CD4-positive, alpha-beta T cell treated with Interleukin-12 subunit alpha and Interleukin-12 subunit beta, for 1 hour (primary cell): ENCODE data around the gene PTPN11.
"Not testable (repeated sequence)": the region's sequence is repeated elsewhere in the genome, so short reads cannot be mapped to it uniquely, and the experiment has no call there.

Experiments used
- DNase-seq: peaks from one replicate; pipeline ENCODE4 v3.0.0-alpha.2; 2020

PTPN11 gene

DNA sequence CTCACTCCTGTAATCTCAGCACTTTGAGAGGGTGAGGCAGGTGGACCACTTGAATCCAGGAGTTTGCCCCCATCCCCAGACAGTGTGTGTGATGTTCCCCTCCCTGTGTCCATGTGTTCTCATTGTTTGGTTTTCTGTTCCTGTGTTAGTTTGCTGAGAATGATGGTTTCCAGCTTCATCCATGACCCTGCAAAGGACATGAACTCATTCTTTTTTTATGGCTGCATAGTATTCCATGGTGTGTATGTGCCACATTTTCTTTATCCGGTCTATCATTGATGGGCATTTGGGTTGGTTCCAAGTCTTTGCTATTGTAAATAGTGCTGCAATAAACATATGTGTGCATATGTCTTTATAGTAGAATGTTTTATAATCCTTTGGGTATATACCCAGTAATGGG, 38.4 kb downstream of the PTPN11 start:
- not testable (repeated sequence) for DNase-seq

DNA sequence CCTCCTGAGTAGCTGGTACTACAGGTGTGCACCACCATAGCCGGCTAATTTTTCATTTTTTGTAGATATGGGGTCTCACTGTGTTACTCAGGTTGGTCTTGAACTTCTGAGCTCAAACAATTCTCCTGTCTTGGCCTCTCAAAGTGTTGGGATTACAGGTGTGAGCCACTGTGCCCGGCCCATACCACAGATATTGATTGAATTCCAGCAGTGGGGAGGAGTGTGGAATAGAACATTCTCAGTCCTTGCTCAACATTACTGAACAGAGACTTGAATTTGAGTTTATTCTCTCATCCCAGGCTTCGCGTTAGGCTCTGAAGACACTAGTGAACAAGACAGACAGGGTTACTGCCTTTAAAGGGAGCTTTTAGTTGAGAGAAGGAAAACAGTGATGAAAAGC, 39.6 kb downstream of the PTPN11 start:
- DNase-seq, result no peak

DNA sequence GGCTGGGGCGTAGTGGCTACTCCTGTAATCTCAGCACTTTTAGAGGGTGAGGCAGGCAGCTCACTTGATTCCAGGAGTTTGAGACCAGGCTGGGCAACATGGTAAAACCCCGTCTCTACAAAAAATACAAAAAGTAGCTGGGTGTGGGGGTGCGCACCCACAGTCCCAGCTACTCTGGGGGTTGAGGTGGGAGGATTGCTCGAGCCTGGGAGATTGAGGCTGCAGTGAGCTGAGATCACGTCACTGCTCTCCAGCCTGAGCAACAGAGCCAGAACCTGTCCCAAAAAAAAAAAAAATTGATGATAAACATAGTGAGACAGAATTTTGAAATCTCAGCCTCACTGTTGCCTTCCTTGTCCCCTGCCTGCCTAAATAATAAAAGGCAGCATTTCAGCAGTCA, 40.0 kb downstream of the PTPN11 start:
- no peak for DNase-seq

DNA sequence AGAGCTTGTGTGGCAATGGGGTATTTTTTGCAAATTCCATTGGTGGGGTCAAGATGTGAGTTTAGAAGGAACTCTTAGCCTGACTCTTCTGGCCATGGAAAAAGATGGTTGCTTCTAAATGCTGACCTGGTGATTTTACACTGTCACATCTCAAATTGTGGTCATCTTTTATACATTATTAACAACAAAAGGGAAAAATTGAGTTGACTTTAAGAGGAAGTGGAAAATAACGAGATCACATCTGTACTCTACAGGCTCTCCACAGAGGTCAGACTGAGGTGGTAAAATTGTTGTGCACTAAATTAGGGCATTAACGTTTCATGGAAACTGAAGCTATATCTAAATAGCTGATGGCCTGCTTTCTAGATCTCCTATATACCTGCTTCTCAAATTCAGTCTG, 44.7 kb downstream of the PTPN11 start:
- DNase-seq, result no peak

DNA sequence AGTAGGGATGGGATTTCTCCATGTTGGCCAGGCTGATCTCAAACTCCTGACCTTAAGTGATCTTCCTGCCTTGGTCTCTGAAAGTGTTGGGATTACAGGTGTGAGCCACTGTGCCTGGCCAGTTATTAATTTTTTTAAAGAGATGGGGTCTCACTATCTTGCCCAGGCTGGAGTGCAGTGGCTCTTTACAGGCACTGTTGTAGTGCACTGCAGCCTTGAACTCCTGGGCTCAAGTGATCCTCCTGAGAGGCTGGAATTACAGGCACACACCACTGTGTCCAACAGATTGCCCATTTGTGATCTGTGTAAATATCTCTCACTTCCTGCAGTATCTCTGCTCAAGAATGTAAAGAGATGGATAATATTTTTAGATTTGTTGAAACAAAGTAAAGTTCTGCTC, 45.9 kb downstream of the PTPN11 start:
- no peak for DNase-seq

DNA sequence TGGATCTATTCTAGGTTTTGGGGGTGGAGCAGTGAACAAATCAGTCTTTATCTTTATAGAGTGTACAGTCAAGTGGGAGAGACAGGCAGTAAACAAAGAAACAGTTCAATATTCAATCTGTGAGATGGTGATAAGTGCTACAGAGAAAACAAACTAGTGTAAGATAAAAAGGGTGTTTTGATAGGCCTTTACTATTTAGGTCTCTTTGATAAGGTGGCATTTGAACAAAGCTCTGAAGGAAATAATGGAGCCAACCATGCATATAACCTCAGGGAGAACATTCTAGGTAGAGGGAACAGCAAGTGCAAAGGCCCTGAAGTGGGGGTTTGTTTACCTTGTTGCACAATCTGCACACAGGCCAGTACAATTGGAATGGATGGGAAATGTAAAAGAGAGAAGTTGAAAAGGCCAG, 47.3 kb downstream of the PTPN11 start:
- DNase-seq, result no peak

DNA sequence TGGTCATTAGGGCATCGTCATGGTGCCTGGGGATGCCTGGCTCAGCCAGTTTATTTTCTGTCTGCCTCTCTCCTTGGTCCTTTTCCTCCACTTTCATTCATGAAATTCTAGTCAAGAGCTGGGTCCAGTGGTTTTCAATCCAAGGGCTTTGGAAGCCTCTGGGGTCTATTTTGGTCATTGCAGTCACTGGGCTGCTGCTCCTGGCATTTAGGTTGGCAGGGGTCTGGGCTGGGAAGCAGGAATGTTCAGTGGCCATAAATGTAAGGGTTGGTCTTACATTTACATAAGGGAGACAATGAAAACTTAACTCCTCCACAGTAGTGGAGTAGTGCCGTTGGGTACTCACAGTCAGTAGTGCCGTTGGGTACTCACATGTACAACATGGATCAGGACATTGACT, 48.1 kb downstream of the PTPN11 start:
- DNase-seq, result no peak

DNA sequence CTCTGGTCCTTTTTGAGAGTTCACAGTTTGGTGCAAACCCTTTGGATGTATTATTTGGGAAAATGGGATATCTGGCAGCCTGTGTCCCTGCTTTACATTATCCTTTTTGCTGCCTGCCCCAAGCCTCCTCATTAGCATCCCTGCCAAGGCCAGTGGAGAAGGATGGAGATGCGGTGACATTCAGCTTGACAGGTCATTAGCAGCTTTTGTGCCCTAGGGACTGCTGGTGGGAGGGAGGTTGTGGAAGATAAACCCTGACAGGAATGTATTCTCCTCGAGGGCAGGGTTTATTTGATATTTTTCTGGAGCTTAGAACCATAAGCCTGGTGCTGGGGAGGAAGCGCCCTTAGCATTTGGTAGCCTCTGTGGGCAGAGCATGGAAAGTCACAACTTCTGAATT, 49.3 kb downstream of the PTPN11 start:
- no peak for DNase-seq

DNA sequence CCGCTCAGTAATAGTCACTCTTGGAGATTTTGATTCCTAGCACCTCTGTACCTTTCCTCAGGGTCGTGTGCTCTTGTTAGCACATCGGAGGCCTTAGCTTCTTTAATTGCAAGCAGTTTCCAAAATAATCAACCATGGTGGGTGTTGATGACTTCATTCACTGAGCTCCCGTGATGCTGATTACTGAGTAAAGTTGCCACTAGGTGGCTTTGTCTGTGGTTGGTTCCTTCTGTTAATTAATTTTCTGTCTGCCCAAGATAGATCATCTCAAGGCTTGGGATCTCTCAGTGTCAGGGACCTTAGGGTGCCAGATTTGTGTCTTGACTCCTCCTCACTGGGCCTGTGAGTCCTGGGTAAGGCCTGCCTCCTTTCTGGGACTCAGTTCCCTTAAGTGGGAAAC, 54.3 kb downstream of the PTPN11 start:
- DNase-seq, result no peak

DNA sequence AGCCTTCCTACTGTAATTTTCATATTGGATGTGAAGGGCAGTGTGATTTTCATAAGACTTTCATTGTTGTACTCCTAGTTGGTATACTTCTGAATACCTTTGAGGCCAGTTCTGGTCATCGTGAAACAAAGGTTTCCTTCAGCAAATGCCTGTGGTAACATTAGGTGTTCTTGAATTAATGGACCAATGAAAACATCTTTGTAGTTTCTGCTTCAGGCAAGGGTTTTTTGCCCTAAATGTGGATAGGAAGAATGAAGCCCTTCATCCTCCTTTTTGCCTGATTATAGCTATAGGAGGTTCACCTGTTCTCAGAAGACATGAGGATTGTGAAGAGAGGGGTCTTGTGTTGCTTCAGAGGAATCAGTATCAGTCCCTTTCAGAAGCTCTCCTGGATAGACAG, 60.7 kb downstream of the PTPN11 start:
- DNase-seq, result no peak

DNA sequence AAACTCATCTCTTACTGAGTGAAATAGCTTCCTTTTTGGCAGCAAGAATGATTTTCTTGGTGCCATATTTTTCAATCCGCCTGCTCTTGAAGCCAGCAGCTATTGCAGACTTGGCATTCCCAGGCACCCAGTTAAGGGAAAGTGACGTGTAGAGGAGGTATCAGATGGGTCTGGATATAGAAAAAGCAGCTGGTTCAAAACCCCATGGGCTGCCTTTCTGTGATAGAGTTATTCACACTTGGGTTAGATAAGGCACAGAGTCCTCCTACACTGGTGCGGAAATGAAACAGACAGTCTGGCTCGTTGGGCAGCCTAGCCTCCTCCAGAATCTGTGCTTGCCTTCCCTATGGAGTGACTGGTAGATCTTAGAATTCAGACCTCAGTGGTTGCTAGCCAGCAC, 62.2 kb downstream of the PTPN11 start:
- no peak for DNase-seq

DNA sequence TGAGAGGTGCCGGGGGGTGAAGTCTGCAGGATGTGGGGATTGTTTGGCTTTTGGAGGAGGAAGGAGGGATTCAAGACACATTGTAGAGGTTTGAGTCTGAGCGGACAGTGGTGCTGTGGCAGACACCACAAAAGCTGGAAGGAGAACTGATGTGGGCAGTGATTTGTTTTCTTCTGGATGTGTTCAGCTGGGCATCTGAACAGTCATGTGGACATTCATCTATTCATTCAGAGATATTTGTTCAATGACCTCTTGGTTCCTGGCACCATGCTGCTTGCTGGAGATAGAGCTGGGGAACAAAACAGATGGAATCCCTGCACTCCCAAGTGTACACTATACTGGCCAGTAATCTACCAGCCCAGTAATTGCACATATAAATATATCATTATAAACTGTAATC, 64.0 kb downstream of the PTPN11 start:
- DNase-seq, result no peak

DNA sequence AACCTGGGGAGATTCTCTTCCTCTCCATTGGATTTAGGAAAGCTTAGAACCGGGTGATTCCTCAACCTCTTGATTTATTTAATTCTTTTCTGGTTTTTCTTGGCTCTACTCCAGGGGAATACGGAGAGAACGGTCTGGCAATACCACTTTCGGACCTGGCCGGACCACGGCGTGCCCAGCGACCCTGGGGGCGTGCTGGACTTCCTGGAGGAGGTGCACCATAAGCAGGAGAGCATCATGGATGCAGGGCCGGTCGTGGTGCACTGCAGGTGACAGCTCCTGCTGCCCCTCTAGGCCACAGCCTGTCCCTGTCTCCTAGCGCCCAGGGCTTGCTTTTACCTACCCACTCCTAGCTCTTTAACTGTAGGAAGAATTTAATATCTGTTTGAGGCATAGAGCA, 67.6 kb downstream of the PTPN11 start:
- no peak for DNase-seq

DNA sequence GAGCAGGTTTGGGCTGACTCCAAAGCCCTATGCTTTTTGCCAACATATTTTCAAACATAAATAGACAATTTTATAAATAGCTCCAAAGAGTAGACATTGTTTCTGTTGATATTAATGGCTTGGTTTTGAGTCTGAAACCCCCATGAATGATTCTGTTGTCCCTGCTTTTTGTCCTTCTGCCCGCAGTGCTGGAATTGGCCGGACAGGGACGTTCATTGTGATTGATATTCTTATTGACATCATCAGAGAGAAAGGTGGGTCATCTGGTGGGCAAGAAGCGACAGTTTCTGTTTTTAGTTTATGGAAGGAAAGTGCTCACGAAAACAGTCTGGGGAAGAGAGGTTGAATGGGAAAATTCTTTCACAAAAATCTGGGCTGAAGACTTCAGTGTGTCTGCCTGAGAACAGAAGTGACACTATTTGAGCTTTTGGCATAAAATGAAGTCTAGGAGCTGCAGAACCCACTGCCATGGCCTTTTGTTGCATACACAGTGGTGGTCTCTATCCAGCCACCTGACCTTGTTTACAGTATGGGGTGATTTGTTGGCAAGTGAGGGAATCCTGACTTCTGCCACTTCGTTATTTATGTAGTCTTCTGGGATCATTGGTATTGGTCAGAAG, 69.6 kb downstream of the PTPN11 start:
- no peak for DNase-seq

DNA sequence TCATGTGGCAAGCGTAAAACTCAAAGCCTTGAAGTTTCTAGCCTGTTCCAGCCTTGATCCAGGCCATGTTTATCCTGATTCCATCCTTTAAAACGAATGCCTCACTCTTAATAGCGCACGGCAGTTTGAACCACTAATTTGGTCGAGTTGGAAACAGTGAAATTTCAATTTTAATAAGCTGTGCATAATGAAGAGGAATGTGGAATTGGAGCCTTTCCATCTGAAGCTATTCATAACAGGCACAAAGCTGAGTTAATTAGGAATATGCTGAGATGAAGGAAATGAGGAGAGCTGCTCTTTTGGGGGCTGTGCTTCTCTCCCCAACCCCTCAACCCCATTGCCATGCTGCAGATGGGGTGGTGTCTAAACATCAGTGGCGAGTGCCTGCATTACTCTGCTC, 70.7 kb downstream of the PTPN11 start:
- no peak for DNase-seq

DNA sequence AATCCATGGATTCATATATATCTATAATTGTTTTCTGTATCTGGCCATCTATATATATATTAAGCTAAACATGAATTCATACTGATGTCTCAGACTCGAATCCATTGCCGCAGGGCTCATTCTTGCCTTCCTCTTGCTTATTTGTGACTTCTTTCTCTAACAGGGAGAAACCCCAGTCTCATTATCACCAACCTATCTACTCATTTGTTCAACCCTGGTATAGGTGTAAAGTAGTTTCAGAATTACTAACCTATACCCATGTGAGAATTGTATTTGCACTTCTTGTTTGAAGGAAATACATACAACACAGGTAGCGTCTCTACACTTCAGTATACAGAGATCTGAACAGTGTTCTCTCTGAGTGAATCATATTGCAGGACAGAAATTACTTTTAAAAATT, 77.7 kb downstream of the PTPN11 start:
- DNase-seq, result no peak

DNA sequence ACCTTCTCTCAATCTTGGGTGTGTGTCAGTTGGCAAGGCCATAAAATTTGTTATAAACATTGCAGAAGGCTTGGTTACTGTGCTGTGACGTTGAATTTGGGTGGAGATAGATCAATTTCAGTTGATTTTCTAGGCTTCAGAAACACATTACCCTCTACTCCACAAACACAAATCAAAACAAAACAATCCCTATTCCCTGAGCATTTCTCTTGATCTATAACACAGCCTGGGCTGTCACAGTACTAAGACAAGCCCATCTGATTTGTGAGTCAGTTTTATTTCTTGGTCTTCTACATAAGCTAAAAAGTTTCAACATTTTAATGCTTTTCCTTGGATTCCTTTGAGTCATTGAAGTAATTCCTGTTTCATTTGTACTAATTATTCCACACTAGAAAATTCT, 79.8 kb downstream of the PTPN11 start:
- no peak for DNase-seq

DNA sequence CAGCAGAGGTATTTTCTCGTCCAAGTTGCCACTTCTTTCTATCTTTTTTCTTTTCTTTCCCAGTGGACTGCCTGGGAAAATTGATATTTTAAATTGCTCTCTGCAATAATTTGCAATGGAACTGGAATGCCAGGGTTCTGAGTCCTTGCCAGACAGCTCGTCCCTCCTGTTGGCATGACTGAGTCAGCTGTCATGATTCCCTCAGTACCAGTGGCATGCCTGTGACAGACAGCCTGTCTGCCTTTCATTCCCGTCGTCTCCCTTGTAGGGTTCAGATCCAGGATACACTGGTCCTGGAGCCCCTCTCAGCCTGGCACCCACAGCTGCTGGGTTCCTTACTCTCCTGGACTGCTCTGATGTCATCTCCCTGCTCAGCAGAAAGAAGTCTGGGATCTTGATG, 84.8 kb downstream of the PTPN11 start:
- DNase-seq, result no peak

DNA sequence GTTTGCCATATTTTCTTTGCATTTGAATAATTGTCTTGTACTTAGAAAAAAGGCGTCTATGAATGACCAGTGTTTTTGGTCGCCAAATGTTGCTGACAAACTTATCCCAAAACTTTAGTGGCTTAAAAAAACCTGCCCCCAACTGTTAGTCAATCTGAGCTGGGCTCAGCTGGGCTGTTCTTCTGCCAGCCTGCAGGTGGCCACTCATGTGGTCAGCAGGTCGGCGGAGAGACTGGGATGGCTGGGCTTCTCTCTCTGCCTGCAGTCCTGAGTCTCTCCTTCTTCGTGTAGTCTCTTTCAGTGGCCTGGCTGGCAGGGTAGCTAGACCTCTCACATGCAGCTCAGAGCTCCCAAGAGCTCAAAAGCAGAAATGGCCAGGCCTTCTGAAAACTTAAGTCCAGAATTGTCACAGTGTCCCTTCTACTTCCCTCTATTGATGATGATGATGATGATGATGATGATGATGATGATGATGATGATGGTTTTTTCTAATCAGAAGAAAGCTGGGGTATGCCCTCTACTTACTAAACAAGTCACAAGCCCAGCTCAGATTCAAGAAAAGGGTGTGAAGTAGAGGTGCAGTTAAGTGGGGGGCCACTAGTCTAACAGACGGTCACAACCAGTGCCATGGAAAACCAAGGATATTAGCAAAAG, 87.9 kb downstream of the PTPN11 start:
- no peak for DNase-seq

DNA sequence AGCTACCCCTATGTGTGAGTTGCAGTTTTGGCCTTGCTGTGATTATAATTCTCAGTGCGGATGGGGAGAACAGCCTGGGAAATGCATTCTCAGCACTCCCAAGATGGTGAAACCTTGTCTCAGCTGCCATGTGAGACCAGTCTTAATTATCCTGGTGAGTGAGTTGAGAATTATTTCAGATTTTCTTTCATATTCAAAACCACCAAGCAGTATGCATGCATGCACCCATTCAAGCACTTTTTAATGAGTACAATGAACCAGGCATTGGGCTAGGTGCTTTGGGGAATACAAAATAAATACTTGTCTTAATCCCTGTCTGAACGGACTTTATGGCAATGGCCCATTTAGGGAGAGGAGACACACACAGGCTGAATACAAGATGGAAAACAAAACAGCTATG, 94.7 kb downstream of the PTPN11 start:
- no peak for DNase-seq

DNA sequence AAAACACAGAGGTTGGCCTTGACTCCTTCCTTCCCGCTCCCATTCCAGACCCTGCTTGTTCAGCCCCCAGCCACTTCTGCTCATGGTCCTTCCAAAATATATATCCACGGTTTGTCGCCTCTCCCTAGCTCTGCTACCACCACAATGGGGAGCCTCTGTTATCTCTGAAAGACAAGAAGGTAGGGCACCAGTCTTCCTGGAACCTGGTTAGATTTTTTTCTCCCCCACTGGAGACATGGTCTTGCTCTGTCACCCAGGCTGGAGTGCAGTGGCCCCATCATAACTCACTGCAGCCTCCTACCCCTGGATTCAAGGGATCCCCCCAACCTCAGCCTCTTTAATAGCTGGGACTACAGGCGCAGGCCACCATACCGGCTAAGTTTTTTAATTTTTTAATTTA, 95.7 kb downstream of the PTPN11 start:
- DNase-seq, result no peak

DNA sequence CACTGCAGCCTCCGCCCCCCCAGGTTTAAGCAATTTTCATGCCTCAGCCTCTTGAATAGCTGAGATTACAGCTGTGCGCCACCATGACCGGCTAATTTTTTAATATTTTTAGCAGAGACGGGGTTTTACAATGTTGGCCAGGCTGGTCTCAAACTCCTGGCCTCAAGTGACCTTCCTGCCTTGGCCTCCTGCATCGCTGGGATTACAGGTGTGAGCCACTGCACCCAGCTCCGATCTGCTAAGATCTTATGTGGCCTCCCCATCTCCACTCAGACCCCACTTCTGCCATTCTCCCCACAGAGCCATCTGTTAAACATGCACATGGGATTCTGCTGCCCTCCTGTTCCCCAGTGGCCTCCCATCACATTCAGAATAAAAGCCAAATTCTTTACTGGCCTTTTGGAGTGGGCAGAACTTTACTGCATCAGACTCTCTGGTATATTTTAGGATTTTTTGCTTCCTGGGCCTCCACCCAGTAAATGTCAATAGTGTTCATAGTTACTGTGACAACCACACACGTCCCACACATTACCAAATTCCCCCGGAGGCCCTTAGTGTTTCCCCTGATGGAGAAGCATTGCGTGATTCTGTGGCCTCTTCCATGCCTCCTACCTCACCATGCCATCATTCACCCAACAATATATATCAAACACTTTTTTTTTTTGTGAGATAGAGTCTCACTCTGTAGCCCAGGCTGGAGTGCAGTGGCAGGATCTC, 96.3 kb downstream of the PTPN11 start:
- DNase-seq, result no peak

DNA sequence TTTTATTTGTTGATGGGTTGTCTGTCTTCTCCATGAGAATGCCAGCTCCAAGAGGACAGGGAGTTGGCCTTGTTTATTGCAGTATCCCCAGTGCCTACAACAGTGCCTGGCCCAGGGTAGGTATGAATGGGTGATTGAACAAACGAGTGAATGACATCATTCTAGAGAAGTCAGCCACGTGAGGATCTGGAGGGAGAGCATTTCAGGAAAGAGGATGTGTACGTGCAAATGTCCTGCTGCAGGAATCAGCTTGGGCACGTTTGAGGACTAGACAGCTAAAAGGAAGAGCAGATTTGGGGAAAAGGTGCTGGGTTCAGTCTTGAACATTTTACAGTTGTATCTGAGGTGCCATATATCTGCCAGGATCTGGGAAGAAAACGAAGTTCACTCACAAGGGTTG, 97.1 kb downstream of the PTPN11 start:
- no peak for DNase-seq

DNA sequence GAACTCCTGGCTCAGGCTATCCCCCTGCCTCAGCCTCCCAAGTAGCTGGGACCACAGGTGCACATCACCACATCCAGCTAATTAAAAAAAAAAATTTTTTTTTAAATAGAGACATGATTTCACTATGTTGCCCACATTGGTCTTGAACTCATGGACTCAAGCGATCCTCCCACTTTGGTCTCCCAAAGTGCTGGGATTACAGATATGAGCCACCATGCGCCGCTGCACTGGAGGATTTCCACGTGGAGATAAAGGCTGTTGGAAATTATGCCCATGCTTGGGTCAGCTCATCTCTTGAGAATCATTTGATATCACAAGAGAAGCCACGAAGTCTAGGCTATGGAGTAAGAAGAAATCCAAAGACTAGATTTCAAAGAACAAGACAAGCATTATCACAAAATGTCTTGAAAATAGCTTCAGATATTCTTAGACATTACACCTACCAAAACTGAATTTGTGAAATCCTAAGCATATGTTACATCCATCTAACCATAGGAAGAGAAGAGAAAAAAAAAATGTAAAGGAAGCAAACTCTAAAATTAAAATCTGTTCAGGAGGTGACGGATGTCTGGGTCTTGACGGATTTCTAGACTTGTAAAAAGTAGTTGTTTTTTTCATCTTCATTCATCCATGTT, 99.1 kb downstream of the PTPN11 start:
- no peak for DNase-seq
